Neuron (in vitro differentiated cells): Measurements from ENCODE around the gene LYSMD1.

Source experiments
- H2AFZ ChIP-seq: one replicate; pipeline ENCODE4 v1.6.1; 2013; ENCODE audit warnings: low read depth, mild to moderate bottlenecking, inconsistent platforms, low read length, moderate library complexity
- H3K27me3 ChIP-seq: one replicate; pipeline ENCODE4 v1.6.1; 2013; ENCODE audit warnings: low read length; ENCODE audit not compliant: insufficient read depth
- H3K36me3 ChIP-seq: one replicate; pipeline ENCODE4 v1.6.1; 2013; ENCODE audit warnings: low read length; ENCODE audit not compliant: insufficient read depth
- H3K4me1 ChIP-seq: one replicate; pipeline ENCODE4 v1.6.1; 2013; ENCODE audit warnings: low read length; ENCODE audit not compliant: insufficient read depth
- H3K4me3 ChIP-seq: 2 replicates; pipeline ENCODE4 v1.5.1; 2013; ENCODE audit warnings: mild to moderate bottlenecking, low read length, moderate library complexity
- H3K9me3 ChIP-seq: one replicate; pipeline ENCODE4 v1.6.1; 2013; ENCODE audit warnings: low read length

LYSMD1 gene

DNA sequence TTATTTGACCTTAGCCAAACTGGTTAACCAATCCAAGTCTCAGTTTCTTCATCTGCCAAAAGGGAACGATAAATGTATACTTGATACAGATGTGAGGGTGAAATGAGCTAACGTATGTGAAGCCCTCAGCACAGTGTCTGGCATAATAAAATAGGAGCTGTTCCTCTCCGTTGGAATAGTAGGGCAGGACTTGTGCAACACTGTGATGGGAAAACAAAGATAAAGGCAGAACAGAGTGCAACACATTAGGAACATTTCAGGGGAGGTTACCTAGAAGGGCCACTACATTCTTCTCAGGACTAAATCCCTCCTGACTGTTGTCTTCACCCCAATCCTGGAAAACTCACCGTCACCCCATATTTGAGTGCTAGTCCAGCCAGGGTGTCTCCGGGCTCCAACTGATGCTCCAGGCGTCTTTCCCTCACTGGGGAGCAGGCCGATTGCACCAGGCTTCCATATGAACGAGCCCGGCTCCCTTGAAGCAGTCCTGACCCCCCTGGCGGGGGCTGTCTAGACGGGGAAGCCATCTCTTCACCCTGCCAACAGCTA, 896 bp downstream of the LYSMD1 start:
- Histone ChIP-seq H3K36me3 (peaks cover 33% of the 10 kb centered on the region), H3K9me3 (no peaks in the 10 kb centered on the region), H3K4me1 (peaks cover 17% of the 10 kb centered on the region), H3K4me3 (peak overlapping the region; percentile 74), H2AFZ (peak overlapping the region; percentile 53), H3K27me3 (no peaks in the 10 kb centered on the region)

DNA sequence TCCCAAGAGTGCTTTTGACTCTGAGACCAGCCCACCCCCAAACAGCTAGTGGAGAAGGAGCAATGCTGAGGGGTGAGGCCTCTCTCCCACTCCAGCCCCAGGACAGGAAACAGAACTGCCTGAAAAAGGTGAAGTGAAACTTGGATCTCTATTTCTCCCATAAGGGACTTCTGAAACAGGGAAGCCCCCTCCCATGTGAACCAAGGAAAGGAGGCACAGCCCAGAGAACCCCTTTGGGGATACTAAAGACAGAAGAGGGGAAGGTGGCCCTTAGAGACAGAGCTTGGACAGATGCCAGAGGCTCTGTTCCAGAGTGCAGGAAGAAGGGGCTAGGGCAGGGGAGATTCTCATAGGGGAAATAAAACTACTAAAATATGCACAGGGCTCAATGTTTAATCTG, 6.3 kb downstream of the LYSMD1 start:
- Histone ChIP-seq H2AFZ (no peak overlapping the region), H3K4me1 (peaks cover 3% of the 10 kb centered on the region), H3K27me3 (no peaks in the 10 kb centered on the region), H3K4me3 (no peak overlapping the region), H3K9me3 (no peaks in the 10 kb centered on the region), H3K36me3 (peaks cover 37% of the 10 kb centered on the region)

DNA sequence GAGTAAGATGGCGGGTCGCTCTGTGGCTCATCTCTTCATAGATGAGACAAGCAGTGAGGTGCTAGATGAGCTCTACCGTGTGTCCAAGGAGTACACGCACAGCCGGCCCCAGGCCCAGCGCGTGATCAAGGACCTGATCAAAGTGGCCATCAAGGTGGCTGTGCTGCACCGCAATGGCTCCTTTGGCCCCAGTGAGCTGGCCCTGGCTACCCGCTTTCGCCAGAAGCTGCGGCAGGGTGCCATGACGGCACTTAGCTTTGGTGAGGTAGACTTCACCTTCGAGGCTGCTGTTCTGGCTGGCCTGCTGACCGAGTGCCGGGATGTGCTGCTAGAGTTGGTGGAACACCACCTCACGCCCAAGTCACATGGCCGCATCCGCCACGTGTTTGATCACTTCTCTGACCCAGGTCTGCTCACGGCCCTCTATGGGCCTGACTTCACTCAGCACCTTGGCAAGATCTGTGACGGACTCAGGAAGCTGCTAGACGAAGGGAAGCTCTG, 6.9 kb downstream of the LYSMD1 start:
- H3K9me3 ChIP-seq = no peaks in the 10 kb centered on the region
- no peaks in the 10 kb centered on the region for H3K27me3 ChIP-seq
- no peaks in the 10 kb centered on the region for H3K4me1 ChIP-seq
- no peak overlapping the region for H3K4me3 ChIP-seq
- H2AFZ ChIP-seq = no peak overlapping the region
- H3K36me3 ChIP-seq = peaks cover 37% of the 10 kb centered on the region

DNA sequence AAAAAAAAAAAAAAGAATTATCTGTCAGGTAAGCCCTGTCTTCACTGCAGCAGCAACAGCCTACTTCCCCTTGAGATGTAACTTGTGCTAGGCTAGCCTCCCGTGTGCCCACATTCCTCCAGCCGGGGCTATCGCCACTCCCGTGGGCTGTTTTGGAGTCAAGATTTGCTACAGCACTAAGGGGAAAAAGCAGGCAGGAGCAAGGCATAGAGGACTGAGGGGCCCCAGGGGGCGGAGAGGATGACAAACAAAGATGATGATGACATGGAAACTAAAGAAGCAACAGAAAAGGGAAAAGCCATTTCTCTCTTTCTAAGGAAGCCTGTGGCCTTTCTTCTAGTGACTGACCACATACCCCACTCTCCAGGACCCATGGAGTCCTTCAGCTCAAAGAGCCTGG, 7.4 kb downstream of the LYSMD1 start:
- no peaks in the 10 kb centered on the region for H3K27me3 ChIP-seq
- peaks cover 37% of the 10 kb centered on the region for H3K36me3 ChIP-seq
- H2AFZ ChIP-seq = no peak overlapping the region
- H3K4me3 ChIP-seq = no peak overlapping the region
- H3K9me3 ChIP-seq = no peaks in the 10 kb centered on the region
- H3K4me1 ChIP-seq = no peaks in the 10 kb centered on the region

DNA sequence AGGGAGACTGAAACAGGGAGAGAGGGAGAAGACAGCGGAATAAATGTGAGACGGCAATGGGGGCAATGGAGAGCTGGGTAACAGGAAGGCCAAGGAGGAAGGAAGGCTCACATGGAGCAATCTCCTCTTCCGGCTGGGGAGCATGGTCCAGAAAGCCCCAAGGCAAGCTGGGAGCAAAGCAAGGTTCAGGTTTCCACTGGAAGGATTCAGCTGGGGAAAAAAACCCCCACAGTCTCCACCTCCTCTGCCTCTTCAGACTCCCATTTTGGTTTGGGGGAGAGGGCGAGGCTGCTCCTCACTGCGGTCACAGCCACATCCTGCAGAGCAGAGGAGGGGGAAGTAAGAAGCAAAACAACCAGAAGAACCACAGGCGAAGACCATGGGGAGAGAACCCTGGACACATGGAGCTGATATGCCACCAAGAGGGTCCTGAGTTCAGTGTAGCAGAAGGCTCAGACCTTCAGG, 8.6 kb downstream of the LYSMD1 start:
- Histone ChIP-seq H3K36me3 (peaks cover 36% of the 10 kb centered on the region), H3K27me3 (no peaks in the 10 kb centered on the region), H2AFZ (no peak overlapping the region), H3K9me3 (no peaks in the 10 kb centered on the region), H3K4me1 (no peaks in the 10 kb centered on the region), H3K4me3 (no peak overlapping the region)

DNA sequence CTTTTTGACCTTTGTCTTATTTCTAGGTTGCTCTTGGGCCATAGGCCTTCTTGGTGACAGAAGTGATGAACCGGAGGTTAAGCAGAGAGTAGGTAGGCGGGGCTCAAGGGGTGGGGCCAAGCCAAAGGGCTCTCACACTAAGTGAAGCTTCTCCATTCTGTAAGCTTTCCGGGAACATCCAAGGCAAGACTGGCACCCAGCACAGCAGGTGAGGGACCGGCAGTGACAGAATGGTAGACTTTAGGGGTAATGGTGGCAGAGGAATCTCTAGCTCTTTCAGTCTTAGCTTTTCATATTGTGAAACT, 9.2 kb downstream of the LYSMD1 start, which contains the start of gene TNFAIP8L2:
Gene TNFAIP8L2, plus strand, starts transcription at position 135 of the 305 bp plus-strand sequence. CDS start 2,049 bp downstream, outside the sequence.
- Histone ChIP-seq H3K4me3 (no peak within 1 kb of the TSS), H3K36me3 (peaks cover 30% of the 10 kb centered on the region), H3K27me3 (no peaks in the 10 kb centered on the region), H2AFZ (no peak within 1 kb of the TSS), H3K4me1 (no peaks in the 10 kb centered on the region), H3K9me3 (no peaks in the 10 kb centered on the region)

DNA sequence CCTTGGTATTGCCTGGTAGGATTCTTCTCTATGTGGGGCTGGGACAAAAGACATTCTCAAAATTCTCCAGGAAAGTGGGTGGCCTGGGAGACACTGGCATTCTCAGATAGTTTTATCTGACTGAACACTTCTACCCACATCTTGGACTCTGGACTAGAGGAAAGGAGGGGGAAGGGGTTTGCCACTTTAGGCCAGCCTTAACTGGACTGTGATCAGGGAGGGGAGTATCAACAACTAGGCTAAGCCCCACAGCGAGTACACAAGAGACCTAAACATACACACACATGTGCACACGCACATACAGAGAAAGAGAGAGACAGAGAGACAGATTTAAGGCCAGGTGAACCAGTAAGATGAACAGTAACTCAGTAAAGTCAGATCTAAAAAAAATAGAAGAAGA, 18.0 kb downstream of the LYSMD1 start:
- H3K9me3 ChIP-seq = no peaks in the 10 kb centered on the region
- no peaks in the 10 kb centered on the region for H3K27me3 ChIP-seq
- no peaks in the 10 kb centered on the region for H3K36me3 ChIP-seq
- H3K4me3 ChIP-seq = peak overlapping the region; percentile 77
- peaks cover 36% of the 10 kb centered on the region for H3K4me1 ChIP-seq
- peak overlapping the region; percentile 20 for H2AFZ ChIP-seq

DNA sequence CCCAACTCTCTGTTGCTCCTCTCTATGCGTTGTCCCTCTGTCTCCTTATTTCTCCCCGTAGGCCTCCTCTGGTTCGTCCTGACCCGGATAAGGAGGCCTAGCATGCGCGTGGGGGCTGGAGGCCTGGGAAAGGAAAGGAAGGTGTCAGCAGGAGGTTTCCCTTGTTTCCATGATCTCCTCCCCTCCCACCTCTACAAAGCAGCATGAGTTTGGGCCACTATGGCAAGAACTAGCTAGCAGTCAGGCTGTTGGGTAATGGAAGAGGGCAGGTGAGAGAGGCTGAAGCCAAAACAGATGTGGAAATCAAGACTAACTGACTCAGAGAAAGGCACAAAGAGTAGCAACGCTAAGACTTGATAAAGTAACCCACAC, 18.6 kb downstream of the LYSMD1 start:
- peak overlapping the region; percentile 20 for H2AFZ ChIP-seq
- peaks cover 4% of the 10 kb centered on the region for H3K36me3 ChIP-seq
- H3K4me1 ChIP-seq = peaks cover 36% of the 10 kb centered on the region
- H3K9me3 ChIP-seq = no peaks in the 10 kb centered on the region
- H3K4me3 ChIP-seq = peak overlapping the region; percentile 77
- H3K27me3 ChIP-seq = no peaks in the 10 kb centered on the region

DNA sequence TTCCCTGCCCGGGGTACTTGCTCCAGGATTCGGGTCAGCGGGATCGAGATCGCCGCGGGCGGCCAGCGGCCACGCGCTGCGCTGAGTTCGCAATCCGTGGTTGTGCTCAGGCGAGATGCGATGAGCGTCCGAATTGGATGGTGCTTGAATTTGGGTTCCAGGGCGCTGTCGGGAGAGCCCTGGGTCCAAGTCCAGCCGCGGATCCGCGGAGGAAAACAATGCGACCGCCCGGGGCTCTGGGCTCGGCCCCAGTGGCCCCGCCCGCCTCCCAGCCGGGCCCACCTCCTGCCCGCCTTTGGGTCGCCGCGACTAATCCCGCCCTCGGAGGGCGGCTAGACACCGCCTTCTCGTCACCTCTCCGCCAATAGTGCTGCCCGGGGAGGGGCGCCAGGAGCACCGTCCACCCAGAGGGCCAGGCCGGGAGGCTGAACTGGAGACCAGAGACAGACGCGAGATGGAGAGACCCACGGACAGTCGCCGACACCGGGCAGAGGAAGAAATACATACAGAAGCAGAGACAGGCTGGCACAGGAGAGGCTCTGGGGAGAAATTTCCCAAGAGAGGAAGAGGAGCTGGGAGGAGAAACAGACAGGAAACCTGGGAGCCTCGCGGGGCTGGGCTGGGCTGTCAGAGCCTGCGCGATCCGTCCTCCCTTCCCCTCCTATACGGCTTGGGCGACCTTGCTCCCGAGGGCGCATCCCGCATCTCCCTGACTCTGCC, 19.1 kb downstream of the LYSMD1 start, which contains the start of gene SEMA6C:
Gene SEMA6C, minus strand, starts transcription at position 220 of the 720 bp plus-strand sequence. CDS start 4,010 bp downstream, outside the sequence.
- no peaks in the 10 kb centered on the region for H3K27me3 ChIP-seq
- peaks cover 5% of the 10 kb centered on the region for H3K36me3 ChIP-seq
- peaks cover 36% of the 10 kb centered on the region for H3K4me1 ChIP-seq
- peak within 1 kb of the TSS; percentile 77 for H3K4me3 ChIP-seq
- no peaks in the 10 kb centered on the region for H3K9me3 ChIP-seq
- peak within 1 kb of the TSS; percentile 35 for H2AFZ ChIP-seq

DNA sequence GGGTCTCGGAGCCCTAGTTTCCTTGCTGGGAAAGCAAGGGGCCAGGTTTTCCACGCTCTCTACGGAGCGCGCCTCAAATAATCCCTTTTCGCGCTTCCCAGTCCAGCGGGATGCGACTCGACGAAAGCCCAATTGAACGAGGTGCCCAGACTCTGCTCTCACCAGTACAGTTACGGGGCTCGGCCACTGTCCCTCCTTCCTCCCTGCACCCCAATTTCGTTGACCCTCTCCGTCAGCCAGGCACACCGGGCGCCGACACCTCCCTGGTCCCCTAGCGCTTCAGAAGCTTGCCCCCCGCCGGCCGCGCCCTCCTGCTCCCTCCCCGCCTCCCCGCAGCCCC, 19.7 kb downstream of the LYSMD1 start:
- Histone ChIP-seq H3K4me3 (peak overlapping the region; percentile 77), H2AFZ (peak overlapping the region; percentile 35), H3K27me3 (no peaks in the 10 kb centered on the region), H3K4me1 (peaks cover 36% of the 10 kb centered on the region), H3K36me3 (peaks cover 5% of the 10 kb centered on the region), H3K9me3 (no peaks in the 10 kb centered on the region)

DNA sequence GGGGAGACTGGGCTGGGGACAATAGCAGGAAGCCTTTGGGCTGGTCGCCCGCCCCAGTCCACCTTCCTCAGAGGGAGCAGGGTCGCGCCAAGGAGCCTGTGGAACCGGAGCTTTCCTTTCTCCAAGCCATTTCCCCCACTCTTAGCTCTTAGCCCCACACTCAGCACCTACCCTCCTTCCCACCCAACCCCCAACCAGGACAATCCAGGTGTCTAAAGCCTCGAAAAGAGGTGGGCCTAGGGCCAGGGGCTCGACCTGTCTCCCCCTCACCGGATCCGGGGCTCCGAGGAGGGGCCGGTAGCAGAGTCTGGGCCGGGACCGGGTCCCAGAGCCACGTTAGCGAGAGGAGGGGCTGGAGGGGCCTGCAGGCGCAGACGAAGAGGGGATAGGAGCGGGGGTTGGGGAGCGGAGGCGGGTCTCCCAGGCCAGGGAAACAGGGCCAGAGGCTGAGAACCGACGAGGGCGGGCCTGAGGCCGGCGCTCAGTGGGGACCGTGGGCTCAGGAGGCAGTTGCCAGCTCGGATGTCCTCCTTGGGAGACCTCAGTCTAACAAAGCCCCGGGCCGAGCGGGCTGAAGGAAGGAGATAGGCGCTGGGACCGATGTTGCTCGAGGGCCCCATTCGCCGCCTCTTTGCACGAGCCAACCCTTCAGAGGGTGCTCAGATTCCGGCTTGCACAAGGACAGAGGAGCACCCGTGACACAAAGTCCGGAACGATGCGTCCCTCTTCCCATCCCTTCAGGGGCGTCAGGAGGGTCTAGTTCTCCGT, 20.2 kb downstream of the LYSMD1 start:
- no peaks in the 10 kb centered on the region for H3K27me3 ChIP-seq
- H3K4me1 ChIP-seq = peaks cover 36% of the 10 kb centered on the region
- H3K4me3 ChIP-seq = peak overlapping the region; percentile 77
- H3K9me3 ChIP-seq = no peaks in the 10 kb centered on the region
- H3K36me3 ChIP-seq = peaks cover 5% of the 10 kb centered on the region
- H2AFZ ChIP-seq = peak overlapping the region; percentile 35

DNA sequence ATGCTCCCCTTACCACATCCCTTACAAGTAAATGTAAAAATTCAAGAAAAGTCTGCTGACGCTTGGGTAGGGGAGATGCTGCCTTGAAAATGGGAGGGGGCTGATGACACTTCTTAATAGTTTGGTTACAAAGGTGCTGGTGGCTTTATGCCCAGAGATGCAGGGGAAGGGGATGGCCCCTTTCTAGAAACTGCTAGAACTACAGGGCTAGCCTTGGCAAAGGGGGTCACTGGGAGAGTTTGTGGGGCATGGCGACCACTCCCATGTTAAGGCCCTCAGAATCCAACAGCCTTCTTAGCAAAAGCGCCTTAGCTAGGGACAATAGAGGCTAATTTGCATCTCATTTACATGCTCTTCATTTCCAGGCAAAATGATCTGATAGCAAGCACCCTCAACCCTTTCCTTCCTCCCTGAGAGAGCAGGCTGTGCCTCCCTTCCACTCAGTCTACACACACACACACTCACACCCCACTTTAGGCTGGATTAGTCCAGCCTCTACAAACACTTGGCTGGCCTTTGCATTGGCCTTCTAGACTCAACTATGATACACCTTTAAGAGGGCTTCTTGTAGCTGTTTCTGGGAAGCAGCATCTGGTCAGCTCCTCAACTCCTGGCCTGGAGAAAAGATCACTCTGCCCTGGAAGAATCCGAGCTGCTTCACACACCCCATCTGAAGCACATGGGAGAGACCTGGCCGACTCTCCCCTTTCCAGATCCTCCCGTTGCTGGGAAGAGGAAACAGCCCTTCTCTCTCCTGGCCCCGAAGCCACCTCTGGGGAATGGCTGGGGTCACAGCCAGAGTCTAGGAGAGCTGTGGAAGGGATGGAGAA, 21.0 kb downstream of the LYSMD1 start:
- Histone ChIP-seq H3K36me3 (peaks cover 10% of the 10 kb centered on the region), H3K4me1 (peaks cover 36% of the 10 kb centered on the region), H2AFZ (no peak overlapping the region), H3K4me3 (peak overlapping the region; percentile 77), H3K27me3 (no peaks in the 10 kb centered on the region), H3K9me3 (no peaks in the 10 kb centered on the region)
